Limb (tissue), 2 donors: Measurements from ENCODE around the gene CSF2.
A peak's percentile ranks its signal among the peaks of the same experiment; 100 is the strongest.

Source experiments
- DNase-seq, 2 donors: peaks; one replicate each; pipeline ENCODE4 v3.0.0-alpha.2; 2016; ENCODE audit errors: extremely low spot score in 2 of 2

The CSF2 gene

DNA sequence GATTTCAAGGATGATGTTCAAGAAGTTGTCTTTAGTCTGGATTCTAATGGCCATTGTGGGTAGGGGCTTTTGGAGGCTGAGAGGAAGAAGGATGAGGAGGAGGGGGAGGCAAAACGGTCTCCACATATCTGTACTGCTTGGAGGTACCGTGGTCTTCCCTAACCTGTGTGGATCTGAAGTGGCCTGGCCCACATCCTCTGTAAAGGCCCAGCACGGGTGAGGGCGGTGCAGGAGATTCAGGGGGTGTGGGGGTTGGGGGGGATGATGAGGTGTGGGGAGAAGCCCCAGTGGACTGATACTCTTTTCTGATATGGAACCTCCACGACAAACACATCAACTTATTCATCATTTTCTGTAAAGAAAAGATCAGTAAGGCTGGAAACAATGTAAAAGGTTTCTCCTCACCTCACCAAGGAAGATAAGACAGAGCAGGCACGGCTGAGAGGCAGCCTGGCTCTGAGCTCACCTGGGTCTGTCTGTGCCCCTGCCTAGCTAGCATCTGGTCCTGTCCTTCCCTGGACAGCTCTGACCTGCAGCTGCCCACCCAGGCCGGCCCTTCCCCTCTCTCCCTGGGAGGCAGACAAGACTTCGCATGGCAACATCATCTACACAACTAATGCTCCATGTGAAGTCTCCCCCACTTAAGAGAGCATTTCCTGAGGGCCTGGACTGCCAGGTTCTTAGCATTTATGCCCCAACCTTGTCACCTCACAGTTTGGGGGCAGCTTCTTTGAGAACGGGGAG, 18.7 kb upstream of the CSF2 start:
- DNase-seq = peak in 1 of 2 donors; percentile 3

GRCh38 chr5:132055441-132055807, 18.2 kb upstream of the CSF2 start:
- no peak for DNase-seq

DNA sequence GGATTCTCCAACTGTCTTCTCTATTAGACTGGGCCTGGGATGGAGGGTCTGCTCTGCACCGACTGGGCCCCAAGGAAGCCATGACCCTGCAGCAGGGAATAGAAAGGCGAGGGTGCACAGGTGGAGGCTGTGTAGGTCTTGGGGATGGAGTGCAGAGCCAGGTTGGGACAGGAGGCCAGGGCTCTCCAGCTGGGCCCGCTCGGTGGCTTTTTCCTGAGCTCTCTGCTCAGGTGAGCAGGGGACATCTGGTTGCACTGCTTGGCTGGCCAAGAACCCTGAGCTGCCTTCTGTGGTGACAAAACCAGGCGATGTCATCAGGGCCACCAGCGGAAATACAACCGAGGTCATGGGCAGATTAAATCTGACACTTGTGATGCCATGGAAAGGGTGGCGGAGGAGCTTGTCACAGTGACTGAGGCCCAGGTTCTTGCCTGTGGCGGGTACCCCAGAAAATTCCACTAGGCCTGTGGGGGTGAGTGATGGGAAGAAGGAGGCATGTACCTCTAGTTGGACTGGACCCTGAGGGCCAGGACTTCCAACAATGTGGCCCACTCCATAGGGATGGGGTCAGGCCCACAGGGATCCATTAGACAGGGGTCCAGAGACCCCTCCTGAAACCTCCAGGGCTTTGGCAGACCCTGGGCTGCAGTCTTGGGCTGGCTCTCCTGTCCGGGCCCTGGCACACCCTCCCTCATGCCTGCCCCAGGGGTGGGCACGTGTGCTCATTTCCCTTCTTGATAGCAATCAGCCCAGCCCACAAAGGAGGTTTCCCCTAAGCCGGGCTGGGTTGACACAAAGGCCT, 17.6 kb upstream of the CSF2 start:
- DNase-seq = peak in 1 of 2 donors; percentile 16

- peak in 1 of 2 donors; percentile 15 for DNase-seq
These were observed 16.7 kb upstream of the CSF2 start for GRCh38 chr5:132056610-132057497.

DNA sequence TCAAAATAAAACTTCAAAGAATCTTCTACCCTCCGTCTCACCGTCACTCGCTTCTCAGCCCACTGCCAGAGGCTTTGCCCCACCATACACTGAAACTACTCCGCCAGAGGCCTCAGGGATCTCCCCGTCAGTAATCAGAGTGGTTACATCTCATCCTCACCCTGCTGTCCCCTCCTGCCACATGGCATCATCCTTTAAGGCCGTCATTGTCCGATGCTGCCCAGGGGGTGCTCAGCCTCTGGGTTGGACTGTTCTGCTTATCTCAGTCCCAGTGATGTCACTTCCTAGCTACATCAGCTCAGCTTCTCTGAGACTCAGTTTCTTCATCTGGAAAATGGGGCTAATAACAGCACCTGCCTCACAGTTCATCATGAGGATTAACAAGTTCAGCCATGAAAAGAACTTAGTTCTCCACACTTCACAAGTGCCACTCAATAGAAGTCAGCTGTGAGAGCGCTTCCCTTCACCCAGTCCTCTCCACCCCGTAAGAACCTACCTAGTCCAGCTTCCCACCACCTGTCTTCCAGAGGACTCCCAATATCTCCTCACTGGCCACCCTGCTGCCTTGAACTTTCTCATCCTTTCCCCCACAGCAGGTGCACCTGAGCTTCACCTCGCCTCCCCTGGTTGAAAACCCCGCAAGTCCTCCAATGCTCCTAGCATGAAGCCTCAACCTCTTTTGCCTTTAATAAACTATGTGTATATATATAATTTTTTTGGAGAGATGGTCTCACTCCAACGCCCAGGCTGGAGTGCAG, 15.9 kb upstream of the CSF2 start:
- DNase-seq = peak in 1 of 2 donors; percentile 10

GRCh38 chr5:132058646-132059042, 14.9 kb upstream of the CSF2 start:
- peak in 1 of 2 donors; percentile 2 for DNase-seq

GRCh38 chr5:132059043-132059695, 14.4 kb upstream of the CSF2 start:
- DNase-seq = peak in 1 of 2 donors; percentile 13

DNA sequence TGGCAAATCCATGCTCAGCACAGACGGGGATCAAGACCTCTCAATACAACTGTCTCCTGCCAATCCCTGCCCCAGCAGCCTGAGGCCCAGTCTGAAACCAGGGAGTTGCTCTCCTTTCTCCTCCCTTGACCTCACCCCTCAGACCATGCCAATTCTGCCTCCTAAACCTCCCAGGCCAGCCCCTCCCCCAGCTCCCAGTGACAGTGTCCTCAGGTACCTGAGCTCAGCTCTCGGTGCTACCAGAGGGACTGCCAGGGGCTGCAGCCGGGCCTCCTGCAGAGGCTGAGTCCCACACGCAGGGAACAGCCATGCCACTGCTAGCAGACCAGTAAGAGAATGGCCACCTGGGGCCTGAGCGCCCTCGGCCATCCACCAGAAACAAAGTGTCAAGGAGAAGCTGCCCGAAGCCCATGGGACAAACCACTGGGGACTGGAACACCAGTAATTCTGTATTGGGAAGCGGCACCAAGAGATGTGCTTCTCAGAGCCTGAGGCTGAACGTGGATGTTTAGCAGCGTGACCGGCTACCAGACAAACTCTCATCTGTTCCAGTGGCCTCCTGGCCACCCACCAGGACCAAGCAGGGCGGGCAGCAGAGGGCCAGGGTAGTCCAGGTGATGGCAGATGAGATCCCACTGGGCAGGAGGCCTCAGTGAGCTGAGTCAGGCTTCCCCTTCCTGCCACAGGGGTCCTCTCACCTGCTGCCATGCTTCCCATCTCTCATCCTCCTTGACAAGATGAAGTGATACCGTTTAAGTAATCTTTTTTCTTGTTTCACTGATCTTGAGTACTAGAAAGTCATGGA, 13.7 kb upstream of the CSF2 start:
- DNase-seq = peak in 1 of 2 donors; percentile 18

DNA sequence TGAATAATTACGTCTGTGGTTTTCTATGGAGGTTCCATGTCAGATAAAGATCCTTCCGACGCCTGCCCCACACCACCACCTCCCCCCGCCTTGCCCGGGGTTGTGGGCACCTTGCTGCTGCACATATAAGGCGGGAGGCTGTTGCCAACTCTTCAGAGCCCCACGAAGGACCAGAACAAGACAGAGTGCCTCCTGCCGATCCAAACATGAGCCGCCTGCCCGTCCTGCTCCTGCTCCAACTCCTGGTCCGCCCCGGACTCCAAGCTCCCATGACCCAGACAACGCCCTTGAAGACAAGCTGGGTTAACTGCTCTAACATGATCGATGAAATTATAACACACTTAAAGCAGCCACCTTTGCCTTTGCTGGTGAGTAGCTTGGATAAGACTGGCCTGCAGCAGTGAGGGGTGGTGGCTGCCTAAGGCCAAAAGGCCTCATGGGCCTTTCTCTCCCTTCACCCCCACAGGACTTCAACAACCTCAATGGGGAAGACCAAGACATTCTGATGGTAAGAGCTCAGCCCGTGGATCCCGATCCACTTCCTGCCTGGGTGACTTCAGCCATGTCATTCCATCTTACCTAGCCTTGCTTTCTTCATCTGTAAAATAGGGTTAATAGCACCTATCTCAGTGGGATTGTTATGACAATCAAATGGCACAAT, 13.0 kb upstream of the CSF2 start, which contains the start of gene IL3:
TSS of gene IL3 (plus strand) at position 155 of the 661 bp plus-strand sequence. CDS start at position 207, 52 bp downstream.
- DNase-seq = peak in 1 of 2 donors; percentile 7

DNA sequence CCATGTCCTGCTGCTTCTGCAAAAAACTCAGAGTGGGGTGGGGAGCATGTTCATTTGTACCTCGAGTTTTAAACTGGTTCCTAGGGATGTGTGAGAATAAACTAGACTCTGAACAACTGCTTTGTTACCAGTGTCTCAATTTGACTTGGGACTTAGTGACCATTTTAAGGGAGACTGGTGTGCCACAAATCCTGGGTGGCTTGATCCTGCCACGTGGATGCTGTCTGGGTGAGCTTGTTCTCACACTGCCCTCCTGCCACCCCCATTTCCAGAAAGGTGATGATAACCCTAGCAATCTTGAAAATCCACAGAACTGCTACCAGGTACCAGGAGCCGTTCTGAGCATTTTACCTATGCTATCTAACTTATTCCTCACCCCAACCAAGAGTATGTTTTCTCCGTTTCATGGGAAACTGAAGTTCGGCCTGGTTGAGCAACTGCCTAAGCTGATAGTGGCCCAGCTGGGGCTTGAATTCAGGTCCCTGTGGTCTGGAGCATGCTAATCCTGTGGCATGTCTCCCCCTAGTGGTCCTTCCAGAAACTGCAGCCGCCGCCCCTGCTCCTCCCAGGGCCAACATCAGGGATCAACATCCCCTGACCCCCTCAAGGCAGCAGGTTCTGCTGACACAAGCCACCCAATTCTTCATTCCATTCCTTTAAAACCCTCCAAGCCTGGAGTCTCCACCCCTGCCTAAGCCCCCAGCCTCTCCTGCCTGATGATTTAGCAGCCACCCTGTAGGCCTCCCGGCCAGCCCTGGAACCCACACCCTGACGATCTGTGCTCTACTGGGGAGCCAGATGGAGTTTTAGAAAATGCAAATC, 10.3 kb upstream of the CSF2 start:
- peak; percentile 57 to 82 for DNase-seq

DNA sequence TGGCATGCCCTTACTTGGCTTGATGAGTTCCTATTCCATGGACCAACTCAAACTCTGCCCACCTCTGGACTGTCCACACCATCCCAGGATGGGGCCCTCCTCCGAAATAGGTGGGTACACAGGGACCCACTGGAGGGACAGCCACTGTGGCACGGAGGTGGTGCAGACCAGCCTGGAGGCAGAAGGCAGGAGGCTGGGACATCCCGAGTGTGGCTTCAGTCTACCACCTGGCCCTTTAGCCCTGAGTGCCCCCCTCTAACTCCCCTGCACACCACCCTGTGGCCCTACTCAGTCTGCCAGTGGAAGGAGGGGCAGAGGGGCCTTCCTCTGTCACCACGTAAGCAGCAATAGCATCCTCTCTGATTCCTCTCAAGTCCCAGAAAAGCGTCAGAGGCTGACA, 9.4 kb upstream of the CSF2 start:
- DNase-seq = no peak

GRCh38 chr5:132064738-132065331, 8.8 kb upstream of the CSF2 start:
- peak in 1 of 2 donors; percentile 81 for DNase-seq

- DNase-seq = peak; percentile 29 to 71
These were observed 8.1 kb upstream of the CSF2 start for GRCh38 chr5:132065351-132065937.

- no peak for DNase-seq
These were observed 7.5 kb upstream of the CSF2 start for GRCh38 chr5:132065951-132066701.

- no peak for DNase-seq
These were observed 6.7 kb upstream of the CSF2 start for GRCh38 chr5:132066871-132067270.

DNA sequence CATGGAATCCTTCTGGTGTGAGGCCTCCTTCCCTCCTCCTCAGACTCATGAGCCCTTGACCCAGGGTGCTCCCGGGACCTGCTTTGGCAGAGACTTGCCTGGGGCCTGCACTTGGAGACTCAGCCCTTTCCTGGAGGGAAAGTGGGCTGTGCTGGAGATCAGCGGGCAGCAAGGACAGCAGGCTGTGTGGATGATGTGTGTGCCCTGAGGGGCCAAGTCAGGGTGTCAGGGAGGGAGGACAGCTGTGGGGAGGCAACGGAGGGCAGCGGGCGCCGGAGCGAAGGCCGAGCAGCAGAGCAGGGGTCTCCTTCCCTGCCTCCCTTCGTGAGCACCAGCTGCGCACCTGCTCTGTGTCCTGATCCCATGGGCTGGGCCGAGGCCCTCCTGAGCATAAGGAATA, 6.1 kb upstream of the CSF2 start:
- no peak for DNase-seq
